Measurements from ENCODE around the gene SP140. TPM values are rescaled to one million over a fixed set of nuclear protein-coding genes. Genes with fewer than 3 reads are reported as not detected.
A peak's percentile ranks its signal among the peaks of the same experiment; 100 is the strongest.

SP140 gene
- total and polyA plus RNA-seq, 2 of the 8 experiments (the other 6 are each of a cell fraction or from before 2014, with no cell fraction given): 0.23 to 1.3 TPM

DNA sequence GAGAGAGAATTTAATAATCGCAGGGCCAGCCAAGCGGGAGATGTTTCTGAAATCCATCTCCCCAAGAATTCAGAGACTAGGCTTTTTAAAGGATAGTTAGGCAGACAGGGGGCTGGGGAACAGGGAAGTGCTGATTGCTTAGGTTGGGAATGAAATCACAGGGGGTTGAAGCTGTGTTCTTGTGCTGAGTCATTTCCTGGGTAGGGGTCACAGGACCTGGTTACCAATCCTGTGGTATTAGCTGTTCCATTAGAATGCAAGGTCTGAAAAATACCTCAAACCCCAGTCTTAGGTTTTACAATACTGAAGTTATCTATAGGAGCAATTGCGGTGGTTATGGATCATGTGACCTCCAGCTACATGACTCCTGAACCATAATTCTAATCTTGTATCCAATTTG lies 4.6 kb downstream of the SP140 start:
- H4K20me1 ChIP-seq (replicated peaks in 1 of 2; ENCODE audit: control insufficient read depth in 1 of 2, insufficient read depth in 2 of 2, low read length in 2 of 2): no peaks in the 10 kb centered on the region
- H2AFZ ChIP-seq (ENCODE audit: low read length): peak overlapping the region; percentile 94; the same call in 1 of the 2 replicates
- no peak overlapping the region for H4K5ac ChIP-seq (ENCODE audit: insufficient read length, low read depth, low read length)
- no peaks in the 10 kb centered on the region for H3K27me3 ChIP-seq (replicated peaks in 1 of 4; ENCODE audit: control insufficient read depth in 3 of 4, extremely low read depth in 1 of 4, insufficient read depth in 3 of 4, low read length in 3 of 4)
- no peaks in the 10 kb centered on the region for H3K79me1 ChIP-seq (ENCODE audit: low read depth, low read length)
- no peaks in the 10 kb centered on the region; a peak in 1 of 8 replicates for H3K36me3 ChIP-seq (ENCODE audit: control insufficient read depth in 2 of 4, insufficient read depth in 4 of 4, low read length in 3 of 4)
- DNase-seq (ENCODE audit: low read depth in 1 of 2, low spot score in 2 of 2) (peak in 1 of 2 experiments; percentile 23), FAIRE-seq (no peak)
- peak overlapping the region; percentile 2; the same call in 1 of the 2 replicates for H2BK5ac ChIP-seq (ENCODE audit: low read depth, low read length)
- ChIA-PET CTCF (ENCODE audit: partially characterized antibody) (interaction anchor here (0.9 kb wide), 1 partner anchor 67 kb away, joined by 3 read pairs; no protein-coding TSS in a partner anchor), POLR2A (ENCODE audit: partially characterized antibody) (no interaction called here)
- no peak overlapping the region; the same call in 1 of the 2 replicates for H3K27ac ChIP-seq (ENCODE audit: low read depth, low read length)
- H3K4ac ChIP-seq (replicated peaks; ENCODE audit: insufficient read length, low read depth, low read length): no peak overlapping the region
- H4K8ac ChIP-seq (ENCODE audit: extremely low read depth, insufficient read depth, low read length): no peak overlapping the region
- no peak overlapping the region for H3K9ac ChIP-seq (replicated peaks in 1 of 4; ENCODE audit: extremely low read depth in 1 of 4, low read depth in 3 of 4, low read length in 3 of 4)
- H3K4me2 ChIP-seq (ENCODE audit: insufficient read depth in 1 of 2, low read depth in 2 of 2, low read length in 2 of 2): no peak overlapping the region
- 86% methylated on average over 3 of the region's 3 CpGs; no CpG with 5 or more reads in 1 of the 2 experiments for WGBS, 2 experiments (ENCODE audit: extremely low coverage in 1 of 2, insufficient coverage in 1 of 2, insufficient read length in 1 of 2, insufficient replicate concordance in 2 of 2, low coverage in 1 of 2, low lambda C conversion rate in 2 of 2, missing lambda C conversion rate in 1 of 2)
- H2BK20ac ChIP-seq (ENCODE audit: low read length): no peak overlapping the region
- no peak overlapping the region for H3K14ac ChIP-seq (ENCODE audit: insufficient read length)
- H3K23ac ChIP-seq (ENCODE audit: insufficient read length): no peak overlapping the region
- H3K4me1 ChIP-seq (replicated peaks in 1 of 4; ENCODE audit: control insufficient read depth in 3 of 4, insufficient read depth in 4 of 4, low read length in 3 of 4): peaks cover 0 to 3% (median 0%) of the 10 kb centered on the region in 4 experiments; a peak in 1 of 7 replicates
- H2BK15ac ChIP-seq (ENCODE audit: low read length): no peak overlapping the region
- no peaks in the 10 kb centered on the region; a peak in 1 of 4 replicates for H3K9me3 ChIP-seq (ENCODE audit: insufficient read depth in 2 of 2, low read depth in 1 of 2, low read length in 1 of 2)
- no peaks in the 10 kb centered on the region for H3K23me2 ChIP-seq (ENCODE audit: low read depth, low read length)
- no peak overlapping the region for H2AK5ac ChIP-seq (ENCODE audit: low read depth, low read length)
- H2BK120ac ChIP-seq (replicated peaks; ENCODE audit: low read depth, low read length): no peak overlapping the region
- no peak overlapping the region for H3K56ac ChIP-seq (replicated peaks; ENCODE audit: insufficient read length, low read depth, low read length)
- H3K4me3 ChIP-seq (ENCODE audit: extremely low read depth in 1 of 4, insufficient read depth in 2 of 4, low read depth in 3 of 4, low read length in 4 of 4): no peak overlapping the region
- H4K91ac ChIP-seq (replicated peaks; ENCODE audit: insufficient read length, low read length): no peak overlapping the region
- no peaks in the 10 kb centered on the region for H3K79me2 ChIP-seq (ENCODE audit: control insufficient read depth in 1 of 2, insufficient read depth in 2 of 2, low read length in 2 of 2)
- H3K18ac ChIP-seq (ENCODE audit: extremely low read depth, low read length): no peak overlapping the region
- H2BK12ac ChIP-seq (ENCODE audit: low read depth, low read length): no peak overlapping the region
- TF ChIP-seq MAFK (IDR thresholded peaks at IDR 0.05; ENCODE audit: low read depth, low read length) (peak; percentile 76; the same call in 1 of the 2 replicates), CEBPB (IDR thresholded peaks at IDR 0.05; ENCODE audit: low read depth, low read length) (no peak), ZNF274 (IDR thresholded peaks at IDR 0.05; ENCODE audit: borderline replicate concordance, extremely low read depth, low read length) (no peak), TAF1 (IDR thresholded peaks at IDR 0.05; ENCODE audit: low read depth, low read length) (0 out of 2 replicates have a peak, but pooled peaks have one; percentile 20), SRF (IDR thresholded peaks at IDR 0.05; ENCODE audit: low read depth, low read length) (no peak), TBP (IDR thresholded peaks at IDR 0.05; ENCODE audit: low read depth, low read length) (no peak)
- TF ChIP-seq, protein P1, sequence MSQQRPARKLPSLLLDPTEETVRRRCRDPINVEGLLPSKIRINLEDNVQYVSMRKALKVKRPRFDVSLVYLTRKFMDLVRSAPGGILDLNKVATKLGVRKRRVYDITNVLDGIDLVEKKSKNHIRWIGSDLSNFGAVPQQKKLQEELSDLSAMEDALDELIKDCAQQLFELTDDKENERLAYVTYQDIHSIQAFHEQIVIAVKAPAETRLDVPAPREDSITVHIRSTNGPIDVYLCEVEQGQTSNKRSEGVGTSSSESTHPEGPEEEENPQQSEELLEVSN (IDR thresholded peaks at IDR 0.05): no peak
- TF ChIP-seq, protein P2, sequence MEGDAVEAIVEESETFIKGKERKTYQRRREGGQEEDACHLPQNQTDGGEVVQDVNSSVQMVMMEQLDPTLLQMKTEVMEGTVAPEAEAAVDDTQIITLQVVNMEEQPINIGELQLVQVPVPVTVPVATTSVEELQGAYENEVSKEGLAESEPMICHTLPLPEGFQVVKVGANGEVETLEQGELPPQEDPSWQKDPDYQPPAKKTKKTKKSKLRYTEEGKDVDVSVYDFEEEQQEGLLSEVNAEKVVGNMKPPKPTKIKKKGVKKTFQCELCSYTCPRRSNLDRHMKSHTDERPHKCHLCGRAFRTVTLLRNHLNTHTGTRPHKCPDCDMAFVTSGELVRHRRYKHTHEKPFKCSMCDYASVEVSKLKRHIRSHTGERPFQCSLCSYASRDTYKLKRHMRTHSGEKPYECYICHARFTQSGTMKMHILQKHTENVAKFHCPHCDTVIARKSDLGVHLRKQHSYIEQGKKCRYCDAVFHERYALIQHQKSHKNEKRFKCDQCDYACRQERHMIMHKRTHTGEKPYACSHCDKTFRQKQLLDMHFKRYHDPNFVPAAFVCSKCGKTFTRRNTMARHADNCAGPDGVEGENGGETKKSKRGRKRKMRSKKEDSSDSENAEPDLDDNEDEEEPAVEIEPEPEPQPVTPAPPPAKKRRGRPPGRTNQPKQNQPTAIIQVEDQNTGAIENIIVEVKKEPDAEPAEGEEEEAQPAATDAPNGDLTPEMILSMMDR (IDR thresholded peaks at IDR 0.05; ENCODE audit: control extremely low read depth in 1 of 3, insufficient read depth in 1 of 3, low read depth in 1 of 3, low read length in 3 of 3): no peak
- TF ChIP-seq, protein P3, sequence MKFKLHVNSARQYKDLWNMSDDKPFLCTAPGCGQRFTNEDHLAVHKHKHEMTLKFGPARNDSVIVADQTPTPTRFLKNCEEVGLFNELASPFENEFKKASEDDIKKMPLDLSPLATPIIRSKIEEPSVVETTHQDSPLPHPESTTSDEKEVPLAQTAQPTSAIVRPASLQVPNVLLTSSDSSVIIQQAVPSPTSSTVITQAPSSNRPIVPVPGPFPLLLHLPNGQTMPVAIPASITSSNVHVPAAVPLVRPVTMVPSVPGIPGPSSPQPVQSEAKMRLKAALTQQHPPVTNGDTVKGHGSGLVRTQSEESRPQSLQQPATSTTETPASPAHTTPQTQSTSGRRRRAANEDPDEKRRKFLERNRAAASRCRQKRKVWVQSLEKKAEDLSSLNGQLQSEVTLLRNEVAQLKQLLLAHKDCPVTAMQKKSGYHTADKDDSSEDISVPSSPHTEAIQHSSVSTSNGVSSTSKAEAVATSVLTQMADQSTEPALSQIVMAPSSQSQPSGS (IDR thresholded peaks at IDR 0.05; ENCODE audit: low read length): no peak
